Measurements from ENCODE around the gene KRT25.

- no peak for TF ChIP-seq POLR2A (IDR thresholded peaks at IDR 0.05; ENCODE audit: insufficient read depth in 1 of 2, low read depth in 2 of 2, low read length in 2 of 2)
- TF ChIP-seq, protein P1, sequence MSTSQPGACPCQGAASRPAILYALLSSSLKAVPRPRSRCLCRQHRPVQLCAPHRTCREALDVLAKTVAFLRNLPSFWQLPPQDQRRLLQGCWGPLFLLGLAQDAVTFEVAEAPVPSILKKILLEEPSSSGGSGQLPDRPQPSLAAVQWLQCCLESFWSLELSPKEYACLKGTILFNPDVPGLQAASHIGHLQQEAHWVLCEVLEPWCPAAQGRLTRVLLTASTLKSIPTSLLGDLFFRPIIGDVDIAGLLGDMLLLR (CRISPR knock-in tag; IDR thresholded peaks at IDR 0.05): no peak
Observed at GRCh38 chr17:40760105-40761016, 5.2 kb upstream of the KRT25 start.

Measured in HepG2 (cell line).